Uterus (tissue), 2 donors: ENCODE data around the gene DENND4B.

Source experiments
- CTCF ChIP-seq, 4 experiments: fragments of 200-600 bp in 2 of 4; fragments of 450-650 bp in 2 of 4; sonication (generic) in 2 of 4; IDR thresholded peaks; one replicate each; pipeline ENCODE4 v1.5.1; 2016 to 2019; ENCODE audit warnings: antibody characterized with exemption in 4 of 4, mild to moderate bottlenecking in 2 of 4, moderate library complexity in 1 of 4
- POLR2A ChIP-seq, 2 donors: fragments of 450-650 bp; IDR thresholded peaks; one replicate each; pipeline ENCODE4 v1.6.1; 2016; ENCODE audit warnings: antibody characterized with exemption in 2 of 2, mild to moderate bottlenecking in 1 of 2, moderate library complexity in 1 of 2

DNA sequence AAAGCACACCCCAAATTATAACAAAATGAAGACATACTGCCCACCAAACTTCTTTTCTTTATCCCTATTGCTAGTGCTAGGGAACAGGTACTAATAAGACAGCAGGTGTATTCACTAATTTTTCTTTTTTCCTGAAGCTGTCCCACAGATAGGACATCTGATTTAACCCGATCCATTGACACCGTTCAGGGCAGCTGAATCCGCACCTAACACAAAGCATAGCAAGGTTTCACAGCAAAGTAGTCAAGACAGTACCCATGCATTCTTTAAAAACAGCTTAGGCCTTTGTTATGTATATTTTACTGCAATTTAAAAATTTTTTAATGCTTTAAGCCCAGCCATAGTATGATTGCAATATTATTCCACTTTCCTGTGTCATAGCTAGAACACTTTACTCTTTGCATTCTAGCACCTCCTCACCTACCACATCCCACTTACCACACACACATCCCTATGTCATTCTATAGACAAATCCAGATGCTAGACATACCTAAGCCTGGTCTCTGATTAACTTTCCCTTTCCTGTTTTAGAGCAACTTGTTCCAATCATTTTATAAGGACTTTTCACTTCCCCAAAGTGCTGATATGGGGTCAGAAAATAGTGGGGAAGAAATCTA lies 64.1 kb downstream of the DENND4B start:
- TF ChIP-seq CTCF (IDR thresholded peaks at IDR 0.05) (no peak), POLR2A (IDR thresholded peaks at IDR 0.05) (no peak)
